H1 (cell line): ENCODE results near the gene SMIM13. TPM values are rescaled to one million over a fixed set of nuclear protein-coding genes. Genes with fewer than 3 reads are reported as not detected.
"Not testable (repeated sequence)": the region's sequence is repeated elsewhere in the genome, so short reads cannot be mapped to it uniquely, and the experiment has no call there.

Source experiments
- CTCF ChIA-PET: fragments of 300-600 bp; sonication (Branson Sonifier 250); formaldehyde crosslinking; loops from one replicate; lab custom pipeline; 2021; ENCODE audit not compliant: partially characterized antibody; lab: Charles Lee
- POLR2A ChIA-PET: fragments of 300-600 bp; sonication (Branson Sonifier 250); formaldehyde crosslinking; loops from one replicate; lab custom pipeline; 2021; ENCODE audit warnings: inconsistent platforms; ENCODE audit not compliant: partially characterized antibody; lab: Charles Lee
- DNase-seq, 2 experiments: peaks; one replicate each; pipeline versions ENCODE4 v3.0.0 to v3.0.0-alpha.2; 2010 to 2022; ENCODE audit warnings: low spot score in 2 of 2, low read depth in 1 of 2, mixed read lengths in 1 of 2
- FAIRE-seq: peaks from 2 replicates; lab custom pipeline; 2011; peaks lifted over from hg19 to GRCh38; lab: Jason Lieb, UNC
- H2AFZ ChIP-seq: 2 replicates; pipeline ENCODE4 v1.8.1; 2012; ENCODE audit warnings: low read length, inconsistent platforms
- H2AK5ac ChIP-seq: 2 replicates; pipeline ENCODE4 v1.6.1; 2013; ENCODE audit warnings: low read depth, low read length
- H2BK120ac ChIP-seq: replicated peaks from 2 replicates; pipeline ENCODE3; 2013; ENCODE audit warnings: low read depth, low read length, inconsistent platforms
- H2BK12ac ChIP-seq: 2 replicates; pipeline ENCODE4 v1.6.1; 2013; ENCODE audit warnings: low read depth, low read length
- H2BK15ac ChIP-seq: 2 replicates; pipeline ENCODE4 v1.6.1; 2013; ENCODE audit warnings: low read length
- H2BK20ac ChIP-seq: 2 replicates; pipeline ENCODE4 v1.6.1; 2013; ENCODE audit warnings: low read length
- H2BK5ac ChIP-seq: 2 replicates; pipeline ENCODE4 v1.6.1; 2013; ENCODE audit warnings: low read depth, low read length
- H3K14ac ChIP-seq: 2 replicates; pipeline ENCODE4 v1.6.1; 2013; ENCODE audit warnings: inconsistent platforms; ENCODE audit not compliant: insufficient read length
- H3K18ac ChIP-seq: 2 replicates; pipeline ENCODE4 v1.6.1; 2013; ENCODE audit warnings: low read length; ENCODE audit errors: extremely low read depth
- H3K23ac ChIP-seq: 2 replicates; pipeline ENCODE4 v1.6.1; 2013; ENCODE audit warnings: inconsistent platforms; ENCODE audit not compliant: insufficient read length
- H3K23me2 ChIP-seq: 2 replicates; pipeline ENCODE4 v1.6.1; 2013; ENCODE audit warnings: low read depth, low read length
- H3K27ac ChIP-seq: 2 replicates; pipeline ENCODE4 v1.6.1; 2011; ENCODE audit warnings: low read depth, low read length, inconsistent platforms
- H3K27me3 ChIP-seq, 4 experiments: replicated peaks in 1 of 4; 1 replicate in 1 of 4; 2 replicates in 3 of 4; pipeline versions ENCODE4 v1.6.1 to v1.8.1; 2011 to 2013; ENCODE audit warnings: low read length in 3 of 4, mild to moderate bottlenecking in 3 of 4, inconsistent platforms in 2 of 4, mixed read lengths in 2 of 4, moderate library complexity in 1 of 4; ENCODE audit not compliant: control insufficient read depth in 3 of 4, insufficient read depth in 3 of 4; ENCODE audit errors: extremely low read depth in 1 of 4
- H3K36me3 ChIP-seq, 4 experiments: 2 replicates each; pipeline versions ENCODE4 v1.6.1 to v1.8.1; 2011 to 2013; ENCODE audit warnings: mild to moderate bottlenecking in 4 of 4, low read length in 3 of 4, moderate library complexity in 2 of 4, control low read depth in 1 of 4, inconsistent platforms in 1 of 4; ENCODE audit not compliant: insufficient read depth in 4 of 4, control insufficient read depth in 2 of 4
- H3K4ac ChIP-seq: replicated peaks from 2 replicates; pipeline ENCODE3; 2013; ENCODE audit warnings: low read length, low read depth, mixed read lengths, inconsistent platforms; ENCODE audit not compliant: insufficient read length
- H3K4me1 ChIP-seq, 4 experiments: replicated peaks in 1 of 4; 1 replicate in 1 of 4; 2 replicates in 3 of 4; pipeline versions ENCODE4 v1.6.1 to v1.8.1; 2011 to 2013; ENCODE audit warnings: low read length in 3 of 4, inconsistent platforms in 2 of 4, mixed read lengths in 1 of 4; ENCODE audit not compliant: insufficient read depth in 4 of 4, control insufficient read depth in 3 of 4
- H3K4me2 ChIP-seq, 2 experiments: 2 replicates each; pipeline versions ENCODE4 v1.6.1 to v1.8.1; 2011 to 2013; ENCODE audit warnings: low read depth in 2 of 2, low read length in 2 of 2, control low read depth in 1 of 2, inconsistent platforms in 1 of 2, mild to moderate bottlenecking in 1 of 2; ENCODE audit not compliant: insufficient read depth in 1 of 2
- H3K4me3 ChIP-seq, 4 experiments: fragments of 200-600, 300-600 bp in 1 of 4; sonication (generic), shearing (Covaris generic), sonication (Bioruptor Twin) in 1 of 4; 2 replicates each; pipeline versions ENCODE4 v1.5.1 to v1.8.1; 2011 to 2016; ENCODE audit warnings: low read length in 4 of 4, low read depth in 3 of 4, control low read depth in 2 of 4, inconsistent platforms in 2 of 4, mild to moderate bottlenecking in 2 of 4, mixed read lengths in 1 of 4, moderate library complexity in 1 of 4; ENCODE audit not compliant: insufficient read depth in 2 of 4; ENCODE audit errors: extremely low read depth in 1 of 4
- H3K56ac ChIP-seq: replicated peaks from 2 replicates; pipeline ENCODE3; 2013; ENCODE audit warnings: low read depth, mild to moderate bottlenecking, mixed read lengths, low read length, inconsistent platforms; ENCODE audit not compliant: insufficient read length
- H3K79me1 ChIP-seq: 2 replicates; pipeline ENCODE4 v1.6.1; 2013; ENCODE audit warnings: low read depth, low read length, control low read depth
- H3K79me2 ChIP-seq, 2 experiments: 2 replicates each; pipeline versions ENCODE4 v1.6.1 to v1.8.1; 2012 to 2013; ENCODE audit warnings: low read length in 2 of 2, mild to moderate bottlenecking in 2 of 2, inconsistent platforms in 1 of 2; ENCODE audit not compliant: insufficient read depth in 2 of 2, control insufficient read depth in 1 of 2
- H3K9ac ChIP-seq, 4 experiments: replicated peaks in 1 of 4; 1 replicate in 1 of 4; 2 replicates in 3 of 4; pipeline versions ENCODE4 v1.6.1 to v1.8.1; 2011 to 2013; ENCODE audit warnings: low read depth in 3 of 4, low read length in 3 of 4, control low read depth in 2 of 4, mild to moderate bottlenecking in 2 of 4, moderate library complexity in 2 of 4, inconsistent platforms in 1 of 4; ENCODE audit errors: extremely low read depth in 1 of 4
- H3K9me3 ChIP-seq, 2 experiments: 2 replicates each; pipeline versions ENCODE4 v1.6.1 to v1.8.1; 2012 to 2013; ENCODE audit warnings: mild to moderate bottlenecking in 2 of 2, moderate library complexity in 2 of 2, control low read depth in 1 of 2, inconsistent platforms in 1 of 2, low read depth in 1 of 2, low read length in 1 of 2, mixed read lengths in 1 of 2; ENCODE audit not compliant: insufficient read depth in 2 of 2
- H4K20me1 ChIP-seq, 2 experiments: replicated peaks in 1 of 2; 2 replicates each; pipeline versions ENCODE3 to v1.8.1; 2011 to 2013; ENCODE audit warnings: inconsistent platforms in 2 of 2, low read length in 2 of 2, mild to moderate bottlenecking in 1 of 2; ENCODE audit not compliant: insufficient read depth in 2 of 2, control insufficient read depth in 1 of 2
- H4K5ac ChIP-seq: 2 replicates; pipeline ENCODE4 v1.6.1; 2013; ENCODE audit warnings: low read length, low read depth, mixed read lengths, inconsistent platforms; ENCODE audit not compliant: insufficient read length
- H4K8ac ChIP-seq: 2 replicates; pipeline ENCODE4 v1.8.0; 2013; ENCODE audit warnings: mild to moderate bottlenecking, moderate library complexity, low read length, inconsistent platforms; ENCODE audit not compliant: insufficient read depth; ENCODE audit errors: extremely low read depth
- H4K91ac ChIP-seq: replicated peaks from 2 replicates; pipeline ENCODE3; 2013; ENCODE audit warnings: low read length, mixed read lengths, inconsistent platforms; ENCODE audit not compliant: insufficient read length
- ATF2 ChIP-seq: IDR thresholded peaks from 2 replicates; pipeline ENCODE4 v1.6.1; 2012; ENCODE audit warnings: low read length, inconsistent platforms
- ATF3 ChIP-seq: IDR thresholded peaks from 2 replicates; pipeline ENCODE4 v1.6.1; 2011; ENCODE audit warnings: low read depth, mild to moderate bottlenecking, low read length; ENCODE audit not compliant: insufficient read depth
- BRCA1 ChIP-seq: IDR thresholded peaks from 2 replicates; pipeline ENCODE4 v1.6.1; 2012; ENCODE audit warnings: low read depth, low read length, improper control_type of control experiment
- CBX8 ChIP-seq: fragments of 300-800, 300-1000 bp; sonication (generic); IDR thresholded peaks from 2 replicates; pipeline ENCODE4 v1.7.1; 2016; ENCODE audit warnings: low read depth, low read length, borderline replicate concordance
- JUN ChIP-seq: IDR thresholded peaks from 2 replicates; pipeline ENCODE4 v1.6.1; 2011; ENCODE audit warnings: low read depth, mild to moderate bottlenecking, improper control_type of control experiment, low read length
- SIN3A ChIP-seq, 2 experiments: IDR thresholded peaks in 1 of 2; conservative IDR thresholded peaks in 1 of 2; 2 replicates each; pipeline ENCODE4 v1.6.1; 2011 to 2012; ENCODE audit warnings: low read length in 2 of 2, improper control_type of control experiment in 1 of 2, low read depth in 1 of 2, mild to moderate bottlenecking in 1 of 2
- SRF ChIP-seq: IDR thresholded peaks from 2 replicates; pipeline ENCODE4 v1.6.1; 2011; ENCODE audit warnings: mild to moderate bottlenecking, low read depth, low read length, moderate library complexity
- WGBS, 2 experiments: shearing (Covaris generic) in 1 of 2; methylation state at CpG; one replicate each; pipeline versions ENCODE4 v1.1.6 to v1.1.7; 2013 to 2015; ENCODE audit warnings: low lambda C conversion rate in 2 of 2, mixed read lengths in 2 of 2, inconsistent platforms in 1 of 2, low coverage in 1 of 2, missing lambda C conversion rate in 1 of 2; ENCODE audit not compliant: insufficient replicate concordance in 2 of 2, insufficient coverage in 1 of 2, insufficient read length in 1 of 2; ENCODE audit errors: extremely low coverage in 1 of 2, missing lambda C conversion rate in 1 of 2; 5-methylcytosine and 5-hydroxymethylcytosine counted together
- polyA plus RNA-seq, 7 experiments: library from polyadenylated mRNA; depleted of rRNA in 3 of 7; stranded (reverse) in 5 of 7; unstranded in 2 of 7; fragments of >200 nt in 5 of 7; fragments of 200-250 nt in 2 of 7; gene quantifications; 1 replicate in 5 of 7; 2 replicates in 1 of 7; 4 replicates in 1 of 7; pipeline versions ENCODE4 v1.2.1 to v1.2.3, GENCODE V29; 2011 to 2013; ENCODE audit warnings: missing spikeins in 2 of 7, mixed read lengths in 2 of 7
- total RNA-seq: library from RNA; stranded (reverse); fragmentation: NEBNext Ultra II Directional; extraction: Animal tissue kit (Norgen Biotek cat#: 25700); gene quantifications from 2 replicates; pipeline ENCODE4 v1.2.1, GENCODE V29; 2021

The SMIM13 gene
- total and polyA plus RNA-seq, 2 of the 8 experiments (the other 6 are each of a cell fraction or from before 2014, with no cell fraction given), result 1.7 to 10.6 TPM

GRCh38 chr6:11085758-11086435 lies 7.7 kb upstream of the SMIM13 start (continued):
- TF ChIP-seq CBX8, result no peak
- TF ChIP-seq SRF, result no peak
- no peak for TF ChIP-seq JUN
- no peak for TF ChIP-seq BRCA1
- no peak for TF ChIP-seq SIN3A (conservative IDR thresholded peaks at IDR 0.05 in 1 of 2, IDR thresholded peaks at IDR 0.05 in 1 of 2; ENCODE audit: low read depth in 1 of 2, low read length in 2 of 2)
- no peak for TF ChIP-seq ATF2
- TF ChIP-seq ATF3, result no peak

- CTCF ChIA-PET, result interaction anchor here (0.6 to 1.4 kb wide), 7 partner anchors 11 to 413 kb away, joined by 3 to 4 read pairs (median 3); no protein-coding TSS in a partner anchor
- H2BK120ac ChIP-seq, DNase-seq, H3K18ac ChIP-seq, H3K23ac ChIP-seq, H3K9ac ChIP-seq, H2BK15ac ChIP-seq, H4K20me1 ChIP-seq, H3K79me2 ChIP-seq, H3K14ac ChIP-seq, H4K8ac ChIP-seq, H3K79me1 ChIP-seq, H2BK12ac ChIP-seq, H3K4ac ChIP-seq, H2AFZ ChIP-seq, FAIRE-seq, H3K36me3 ChIP-seq, H2AK5ac ChIP-seq, H2BK5ac ChIP-seq, H3K56ac ChIP-seq, H3K4me2 ChIP-seq, H3K23me2 ChIP-seq, H3K27me3 ChIP-seq, H4K91ac ChIP-seq, H3K4me1 ChIP-seq, H3K27ac ChIP-seq, H3K4me3 ChIP-seq, H3K9me3 ChIP-seq, H4K5ac ChIP-seq, H2BK20ac ChIP-seq: not testable (repeated sequence)
- POLR2A ChIA-PET, result interaction anchor here (1.6 kb wide), 1 partner anchor 79 kb away, joined by 3 read pairs; no protein-coding TSS in a partner anchor
- 96% methylated on average over 18 of the region's 47 CpGs; no CpG with 5 or more reads in 1 of the 2 experiments for WGBS, 2 experiments
Measured at GRCh38 chr6:11087141-11087812, 6.4 kb upstream of the SMIM13 start.
